GM12873 (cell line): Measurements from ENCODE around the gene GABRA4.

Experiments used
- TF ChIP-seq, protein P1 (sequence below): IDR thresholded peaks from 2 replicates; pipeline ENCODE4 v1.5.1; 2012; ENCODE audit warnings: low read depth, mild to moderate bottlenecking, moderate library complexity, low read length, control low read depth; ENCODE audit not compliant: insufficient read depth; ENCODE audit errors: missing control alignments

Gene GABRA4

DNA sequence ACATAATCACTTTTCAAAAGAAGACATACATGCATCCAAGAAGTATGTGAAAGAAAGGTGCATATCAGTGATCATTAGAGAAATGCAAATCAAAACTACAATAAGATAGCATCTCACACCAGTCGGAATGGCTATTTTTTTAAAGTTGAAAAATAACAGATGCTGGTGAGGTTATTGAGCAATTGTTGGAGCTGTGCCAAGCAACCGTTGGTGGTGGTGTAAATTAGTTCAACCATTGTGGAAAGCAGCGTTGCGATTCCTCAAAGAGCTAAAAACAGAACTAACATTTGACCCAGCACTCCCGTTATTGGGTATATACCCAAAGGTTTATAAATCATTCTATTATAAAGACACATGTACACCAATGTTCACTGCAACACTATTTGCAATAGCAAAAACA lies 98.6 kb downstream of the GABRA4 start:
- TF ChIP-seq, protein P1, sequence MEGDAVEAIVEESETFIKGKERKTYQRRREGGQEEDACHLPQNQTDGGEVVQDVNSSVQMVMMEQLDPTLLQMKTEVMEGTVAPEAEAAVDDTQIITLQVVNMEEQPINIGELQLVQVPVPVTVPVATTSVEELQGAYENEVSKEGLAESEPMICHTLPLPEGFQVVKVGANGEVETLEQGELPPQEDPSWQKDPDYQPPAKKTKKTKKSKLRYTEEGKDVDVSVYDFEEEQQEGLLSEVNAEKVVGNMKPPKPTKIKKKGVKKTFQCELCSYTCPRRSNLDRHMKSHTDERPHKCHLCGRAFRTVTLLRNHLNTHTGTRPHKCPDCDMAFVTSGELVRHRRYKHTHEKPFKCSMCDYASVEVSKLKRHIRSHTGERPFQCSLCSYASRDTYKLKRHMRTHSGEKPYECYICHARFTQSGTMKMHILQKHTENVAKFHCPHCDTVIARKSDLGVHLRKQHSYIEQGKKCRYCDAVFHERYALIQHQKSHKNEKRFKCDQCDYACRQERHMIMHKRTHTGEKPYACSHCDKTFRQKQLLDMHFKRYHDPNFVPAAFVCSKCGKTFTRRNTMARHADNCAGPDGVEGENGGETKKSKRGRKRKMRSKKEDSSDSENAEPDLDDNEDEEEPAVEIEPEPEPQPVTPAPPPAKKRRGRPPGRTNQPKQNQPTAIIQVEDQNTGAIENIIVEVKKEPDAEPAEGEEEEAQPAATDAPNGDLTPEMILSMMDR, result no peak

DNA sequence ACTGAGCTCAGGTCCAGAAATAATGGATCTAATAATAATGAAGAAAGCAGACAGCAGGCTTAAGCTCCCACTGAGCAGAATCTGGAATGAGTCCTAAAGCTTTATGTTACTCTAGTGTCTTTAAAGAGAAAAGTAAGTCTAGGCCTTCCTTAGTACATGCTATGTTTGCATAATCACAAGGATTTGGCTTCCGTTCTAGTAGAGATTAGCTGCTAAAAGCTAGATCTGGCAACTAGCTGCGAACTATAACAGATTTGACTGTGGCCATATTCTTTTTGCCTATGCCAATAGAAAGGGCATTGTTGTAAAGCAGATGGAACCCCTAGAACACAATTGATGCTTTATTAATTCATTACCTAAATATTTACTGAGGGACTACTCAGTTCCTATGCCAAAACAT lies 103.3 kb downstream of the GABRA4 start:
- TF ChIP-seq, protein P1, result no peak

DNA sequence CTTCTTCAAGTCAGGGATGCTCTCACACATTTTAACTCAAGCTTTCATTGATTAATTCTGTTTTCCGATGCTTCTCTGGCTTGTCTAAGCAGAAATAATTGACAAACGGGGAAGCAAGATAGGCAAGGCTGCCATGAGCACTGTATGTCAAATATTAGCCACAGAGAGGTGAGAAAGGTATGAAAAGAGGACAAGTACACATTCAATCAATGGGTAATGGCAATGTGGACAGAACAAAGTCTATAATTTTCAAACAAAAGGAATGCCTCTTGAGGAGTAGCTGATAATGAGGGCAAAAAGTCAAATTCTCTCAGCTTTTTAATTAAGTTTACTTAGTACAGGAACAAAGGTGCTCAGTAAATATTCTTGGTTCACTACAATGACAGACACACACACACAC lies 104.0 kb downstream of the GABRA4 start:
- TF ChIP-seq, protein P1, result no peak

DNA sequence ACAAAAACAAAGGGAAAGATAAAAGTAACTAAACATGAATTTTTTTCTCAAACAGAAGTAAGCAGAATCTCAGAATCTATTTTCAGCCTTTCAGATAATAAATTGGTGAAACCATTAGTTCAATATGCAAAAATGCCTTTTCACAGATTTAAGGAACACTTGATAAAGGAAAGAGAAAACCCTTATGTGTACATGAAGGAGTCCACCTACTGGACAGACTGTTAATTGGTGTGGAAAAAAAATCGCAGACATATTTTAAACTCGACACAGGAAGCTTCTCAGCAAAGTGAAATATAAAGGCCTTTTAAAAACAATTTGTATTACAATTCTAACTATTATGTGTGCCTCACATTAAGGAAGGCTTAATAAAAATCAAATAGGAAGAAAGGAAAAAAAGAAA lies 106.7 kb downstream of the GABRA4 start:
- TF ChIP-seq, protein P1, result peak; percentile 17

DNA sequence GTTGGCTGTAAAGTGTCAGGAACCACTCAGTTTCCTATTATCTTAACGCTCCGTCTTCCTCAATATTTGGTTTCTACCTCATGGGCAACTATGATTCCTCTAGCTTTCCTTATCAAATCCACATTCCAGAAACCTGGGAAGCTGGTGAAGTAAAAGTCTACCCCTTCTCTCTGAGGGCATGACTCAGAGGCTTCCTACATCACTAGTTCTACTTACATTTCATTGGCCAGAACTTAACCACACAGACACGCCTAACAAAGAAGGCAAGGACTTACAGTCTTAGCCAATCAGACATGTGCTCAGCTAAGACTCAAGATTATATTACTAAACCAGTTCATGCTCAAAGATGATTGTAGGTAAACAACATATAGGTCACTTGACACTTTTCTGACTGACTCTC lies 114.7 kb downstream of the GABRA4 start:
- TF ChIP-seq, protein P1, result no peak

DNA sequence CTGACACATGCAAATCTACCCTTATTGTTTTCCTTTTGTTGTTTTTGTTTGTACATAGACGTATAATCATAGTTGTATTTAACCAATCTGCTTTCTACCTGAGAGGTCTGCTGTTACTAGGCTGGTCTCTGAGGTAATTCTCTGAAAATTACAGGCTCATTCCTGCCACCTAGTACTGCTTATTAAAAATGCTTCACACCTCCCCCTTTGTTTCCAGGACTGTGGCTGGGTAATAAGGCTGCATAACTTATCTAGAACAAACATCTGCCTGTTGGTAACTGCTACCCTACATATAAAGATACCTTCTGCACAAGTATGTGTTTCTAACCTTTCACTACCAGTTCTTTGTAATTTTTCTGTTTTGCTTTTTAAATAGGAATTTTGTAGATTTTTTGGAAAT lies 118.6 kb downstream of the GABRA4 start:
- TF ChIP-seq, protein P1, result no peak

DNA sequence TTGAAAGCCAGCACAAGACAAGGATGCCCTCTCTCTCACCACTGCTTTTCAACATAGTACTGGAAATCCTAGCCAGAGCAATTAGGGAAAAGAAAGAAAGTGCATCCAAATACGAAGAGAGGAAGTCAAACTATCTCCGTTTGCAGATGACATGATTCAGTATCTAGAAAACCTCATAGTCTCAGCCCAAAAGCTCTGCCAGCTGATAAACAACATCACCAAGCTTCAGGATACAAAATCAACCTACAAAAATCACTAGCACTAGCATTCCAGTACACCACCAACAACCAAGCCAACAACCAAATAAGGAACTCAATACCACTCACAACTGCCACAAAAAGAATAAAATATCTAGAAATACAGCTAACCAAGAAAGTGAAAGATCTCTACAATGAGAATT lies 123.0 kb downstream of the GABRA4 start:
- TF ChIP-seq, protein P1, result no peak
